RWPE2 (cell line): ENCODE results near the gene FBXO11.

Experiments used
- ATAC-seq: fragments of 200-7000 bp; cut with Tn5 transposase; 3 replicates; pipeline ENCODE4 v1.9.1; 2021; ENCODE audit warnings: low read depth
- DNase-seq: peaks from one replicate; pipeline ENCODE4 v3.0.0-alpha.2; 2020; ENCODE audit warnings: low spot score
- H3K27ac ChIP-seq: fragments of 450-650 bp; 2 replicates; pipeline ENCODE4 v1.5.1; 2017; ENCODE audit warnings: mild to moderate bottlenecking; ENCODE audit not compliant: poor library complexity, severe bottlenecking
- H3K27me3 ChIP-seq: fragments of 250-450 bp; sonication (Bioruptor Pico); 2 replicates; pipeline ENCODE4 v1.5.1; 2021; ENCODE audit warnings: mild to moderate bottlenecking, moderate library complexity; ENCODE audit not compliant: insufficient read depth, poor library complexity, severe bottlenecking
- H3K36me3 ChIP-seq: fragments of 250-450 bp; sonication (Bioruptor Pico); 2 replicates; pipeline ENCODE4 v1.5.1; 2020; ENCODE audit warnings: low read depth, mild to moderate bottlenecking, moderate library complexity
- H3K4me1 ChIP-seq: fragments of 250-450 bp; sonication (Bioruptor Pico); 2 replicates; pipeline ENCODE4 v1.5.1; 2021; ENCODE audit warnings: mild to moderate bottlenecking, moderate library complexity; ENCODE audit not compliant: insufficient read depth, poor library complexity, severe bottlenecking
- H3K4me3 ChIP-seq: fragments of 250-450 bp; sonication (Bioruptor Pico); 2 replicates; pipeline ENCODE4 v1.5.1; 2021; ENCODE audit warnings: mild to moderate bottlenecking, moderate library complexity; ENCODE audit not compliant: severe bottlenecking
- H3K9me3 ChIP-seq: fragments of 250-450 bp; sonication (Bioruptor Pico); 2 replicates; pipeline ENCODE4 v1.5.1; 2021; ENCODE audit warnings: mild to moderate bottlenecking, moderate library complexity; ENCODE audit not compliant: severe bottlenecking
- CTCF ChIP-seq: fragments of 450-650 bp; IDR thresholded peaks from one replicate; pipeline ENCODE4 v1.5.1; 2017; ENCODE audit warnings: mild to moderate bottlenecking, moderate library complexity; ENCODE audit not compliant: poor library complexity, severe bottlenecking

The FBXO11 gene

GRCh38 chr2:47782671-47783485, 123.4 kb downstream of the FBXO11 start, which contains the start of gene MSH6:
Gene MSH6, plus strand, starts transcription at chr2:47783145. Its CDS starts 89 bp downstream, at chr2:47783234.
- DNase-seq (peak; percentile 82), ATAC-seq (peak; percentile 79)
- H3K9me3 ChIP-seq: no peaks in the 10 kb centered on the region
- no peak for TF ChIP-seq CTCF
- peak within 1 kb of the TSS; percentile 81 for H3K4me3 ChIP-seq
- peak within 1 kb of the TSS; percentile 84 for H3K27ac ChIP-seq
- H3K27me3 ChIP-seq: no peaks in the 10 kb centered on the region
- H3K4me1 ChIP-seq: no peaks in the 10 kb centered on the region
- H3K36me3 ChIP-seq: peaks cover 18% of the 10 kb centered on the region

- H3K4me1 ChIP-seq: no peaks in the 10 kb centered on the region
- DNase-seq (no peak), ATAC-seq (peak; percentile 3; the same call in 1 of the 3 replicates)
- peak overlapping the region; percentile 81 for H3K4me3 ChIP-seq
- H3K27ac ChIP-seq: peak overlapping the region; percentile 84
- peaks cover 18% of the 10 kb centered on the region for H3K36me3 ChIP-seq
- no peak for TF ChIP-seq CTCF
- no peaks in the 10 kb centered on the region for H3K9me3 ChIP-seq
- no peaks in the 10 kb centered on the region for H3K27me3 ChIP-seq
Measured at GRCh38 chr2:47782381-47782670, 124.0 kb downstream of the FBXO11 start.

GRCh38 chr2:47779426-47779790, 126.9 kb downstream of the FBXO11 start:
- Histone ChIP-seq H3K9me3 (no peaks in the 10 kb centered on the region), H3K27ac (no peak overlapping the region), H3K4me1 (no peaks in the 10 kb centered on the region), H3K4me3 (no peak overlapping the region), H3K27me3 (no peaks in the 10 kb centered on the region), H3K36me3 (peaks cover 2% of the 10 kb centered on the region)
- TF ChIP-seq CTCF: no peak
- ATAC-seq: no peak
- DNase-seq: no peak

DNA sequence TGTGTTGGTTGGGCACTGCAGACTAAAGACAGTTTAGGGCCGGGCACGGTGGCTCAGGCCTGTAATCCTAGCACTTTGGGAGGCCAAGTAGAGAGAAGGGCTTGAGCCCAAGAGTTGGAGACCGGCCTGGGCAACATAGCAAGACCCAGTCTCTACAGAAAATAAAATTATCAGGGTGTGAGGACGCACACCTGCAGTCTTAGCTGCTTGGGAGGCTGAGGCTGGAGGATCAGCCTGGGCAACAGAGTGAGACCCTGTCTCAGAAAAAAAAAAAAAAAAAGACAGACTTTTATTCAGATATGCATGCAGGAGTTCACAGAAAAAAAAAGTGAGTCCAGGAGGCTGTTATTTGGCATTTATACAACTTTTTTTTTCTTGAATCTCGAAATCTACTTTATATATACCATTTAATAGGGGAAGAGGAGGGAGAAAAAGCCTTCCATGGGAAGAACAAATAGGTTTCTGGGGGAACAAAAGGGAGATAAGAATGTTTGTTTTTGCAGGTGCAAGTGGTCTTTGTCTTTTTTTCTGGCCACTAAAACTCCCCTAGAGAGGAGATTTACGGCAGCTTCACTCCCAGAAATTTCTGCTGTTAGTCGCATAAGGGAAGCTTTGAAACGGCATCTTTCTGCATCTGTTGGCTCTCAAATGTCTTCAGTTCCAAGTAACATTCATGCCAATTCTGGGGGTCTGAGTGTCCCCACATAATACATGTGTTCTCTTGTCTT, 127.4 kb downstream of the FBXO11 start:
- H3K27ac ChIP-seq: no peak overlapping the region
- H3K27me3 ChIP-seq: no peaks in the 10 kb centered on the region
- H3K9me3 ChIP-seq: no peaks in the 10 kb centered on the region
- TF ChIP-seq CTCF: no peak
- ATAC-seq (no peak), DNase-seq (no peak)
- no peaks in the 10 kb centered on the region for H3K36me3 ChIP-seq
- H3K4me3 ChIP-seq: no peak overlapping the region
- no peaks in the 10 kb centered on the region for H3K4me1 ChIP-seq
